Activated CD4-positive, alpha-beta T cell treated with anti-CD3 and anti-CD28 coated beads, Interleukin-2, amount 50 U/mL, for 48 hours (primary cell): Measurements from ENCODE around the gene ORC5.
"Not testable (repeated sequence)": the region's sequence is repeated elsewhere in the genome, so short reads cannot be mapped to it uniquely, and the experiment has no call there.

Experiments used
- DNase-seq, 2 experiments: peaks; one replicate each; pipeline ENCODE4 v3.0.0-alpha.2; 2020

The ORC5 gene

GRCh38 chr7:104185346-104185745 is 22.5 kb downstream of the ORC5 start:
- DNase-seq = no peak

- DNase-seq = no peak
Measured at GRCh38 chr7:104179178-104179577, 28.6 kb downstream of the ORC5 start.

- DNase-seq = not testable (repeated sequence)
Measured at GRCh38 chr7:104177565-104178083, 30.2 kb downstream of the ORC5 start.

GRCh38 chr7:104176332-104176731 is 31.5 kb downstream of the ORC5 start:
- no peak for DNase-seq

- no peak for DNase-seq
Measured at GRCh38 chr7:104175361-104175984, 32.3 kb downstream of the ORC5 start.

- DNase-seq = no peak
Measured at GRCh38 chr7:104174798-104175197, 33.0 kb downstream of the ORC5 start.

GRCh38 chr7:104162081-104162480 is 45.7 kb downstream of the ORC5 start:
- DNase-seq = no peak

GRCh38 chr7:104161244-104161643 is 46.6 kb downstream of the ORC5 start:
- DNase-seq = no peak

- DNase-seq = no peak
Measured at GRCh38 chr7:104160375-104160774, 47.4 kb downstream of the ORC5 start.

- no peak for DNase-seq
Measured at GRCh38 chr7:104156842-104157277, 51.0 kb downstream of the ORC5 start.

GRCh38 chr7:104153287-104153686 is 54.5 kb downstream of the ORC5 start:
- no peak for DNase-seq

- no peak for DNase-seq
Measured at GRCh38 chr7:104152468-104152867, 55.3 kb downstream of the ORC5 start.

GRCh38 chr7:104150470-104150869 is 57.3 kb downstream of the ORC5 start:
- DNase-seq = no peak

GRCh38 chr7:104149822-104150221 is 58.0 kb downstream of the ORC5 start:
- no peak for DNase-seq

- DNase-seq = no peak
Measured at GRCh38 chr7:104142147-104142546, 65.7 kb downstream of the ORC5 start.

- no peak for DNase-seq
Measured at GRCh38 chr7:104137971-104138370, 69.8 kb downstream of the ORC5 start.

GRCh38 chr7:104137511-104137910 is 70.3 kb downstream of the ORC5 start:
- no peak for DNase-seq

- DNase-seq = no peak
Measured at GRCh38 chr7:104136981-104137380, 70.8 kb downstream of the ORC5 start.

- DNase-seq = no peak
Measured at GRCh38 chr7:104136561-104136960, 71.3 kb downstream of the ORC5 start.

- no peak for DNase-seq
Measured at GRCh38 chr7:104135760-104136558, 71.9 kb downstream of the ORC5 start.

- no peak for DNase-seq
Measured at GRCh38 chr7:104133238-104133637, 74.6 kb downstream of the ORC5 start.

- DNase-seq = no peak
Measured at GRCh38 chr7:104130726-104131125, 77.1 kb downstream of the ORC5 start.

GRCh38 chr7:104127204-104127603 is 80.6 kb downstream of the ORC5 start:
- DNase-seq = no peak

- no peak for DNase-seq
Measured at GRCh38 chr7:104126411-104126841, 81.4 kb downstream of the ORC5 start.
